K562 (cell line): ENCODE results near the gene ICAM2. TPM values are rescaled to one million over a fixed set of nuclear protein-coding genes. Genes with fewer than 3 reads are reported as not detected.

Experiments
- AFF4 ChIP-seq: sonication (generic); formaldehyde crosslinking; IDR thresholded peaks from 2 replicates; pipeline ENCODE4 v1.8.0; 2023; ENCODE audit warnings: mild to moderate bottlenecking, missing genetic modification reagents
- FOXA1 ChIP-seq: fragments of 450-650 bp; IDR thresholded peaks from 2 replicates; pipeline ENCODE4 v1.6.1; 2016; ENCODE audit warnings: mild to moderate bottlenecking, borderline replicate concordance
- HIVEP1 ChIP-seq: fragments of 250-450 bp; sonication (Bioruptor Pico); IDR thresholded peaks from 2 replicates; pipeline ENCODE4 v1.4.0; 2020; ENCODE audit warnings: mild to moderate bottlenecking
- PATZ1 ChIP-seq: fragments of 250-450 bp; sonication (Bioruptor Pico); IDR thresholded peaks from 2 replicates; pipeline ENCODE4 v1.5.0; 2020; ENCODE audit warnings: mild to moderate bottlenecking, borderline replicate concordance
- PBX2 ChIP-seq, 2 experiments: IDR thresholded peaks in 1 of 2; conservative IDR thresholded peaks in 1 of 2; 2 replicates each; pipeline ENCODE4 v1.6.1; 2016; ENCODE audit warnings: low read depth in 2 of 2, mild to moderate bottlenecking in 1 of 2, missing compliant biosample characterization in 1 of 2, missing genetic modification characterization in 1 of 2, moderate library complexity in 1 of 2
- POLR2G ChIP-seq: fragments of 200-400 bp; formaldehyde crosslinking; IDR thresholded peaks from 2 replicates; pipeline ENCODE4 v1.6.1; 2017; ENCODE audit warnings: low read depth, mild to moderate bottlenecking, antibody characterized with exemption, low read length, moderate library complexity
- RBM17 ChIP-seq: fragments of 200-400 bp; formaldehyde crosslinking; IDR thresholded peaks from 2 replicates; pipeline ENCODE4 v1.6.1; 2017; ENCODE audit warnings: low read depth, mild to moderate bottlenecking, low read length, borderline replicate concordance
- TCF7L2 ChIP-seq: fragments of 150-350 bp; IDR thresholded peaks from 2 replicates; pipeline ENCODE4 v1.6.1; 2016; ENCODE audit warnings: low read depth, mild to moderate bottlenecking, low read length, moderate library complexity
- polyA plus RNA-seq, 8 experiments: library from polyadenylated mRNA; depleted of rRNA in 4 of 8; stranded (reverse) in 5 of 8; unstranded in 3 of 8; fragments of >200 nt; fragmentation: Nextera tagmentation in 2 of 8; fragmentation: Illumina TruSeq in 1 of 8; extraction: Ambion mirVana in 2 of 8; extraction: Trizol in 1 of 8; gene quantifications; 2 replicates each; pipeline versions ENCODE4 v1.2.1 to v1.2.3, GENCODE V29; 2011 to 2014; ENCODE audit warnings: inconsistent platforms in 1 of 8, missing spikeins in 1 of 8
- total RNA-seq, 7 experiments: library from RNA; depleted of rRNA in 6 of 7; stranded (reverse); fragments of >200 nt in 6 of 7; fragmentation: Illumina TruSeq in 2 of 7; extraction: Trizol in 2 of 7; gene quantifications; 2 replicates each; pipeline versions ENCODE4 v1.2.1 to v1.2.3, GENCODE V29; 2011 to 2021; ENCODE audit warnings: low replicate concordance in 1 of 7

Gene ICAM2
- total and polyA plus RNA-seq, 9 of the 15 experiments (the other 6 are each of a cell fraction or from before 2014, with no cell fraction given) = 37.9 to 89.4 (median 60.6) TPM

- TF ChIP-seq AFF4 (CRISPR knock-in tag) (no peak), PBX2 (CRISPR knock-in tag; IDR thresholded peaks at IDR 0.05; ENCODE audit: low read depth) (no peak), PBX2 (tag; conservative IDR thresholded peaks at IDR 0.05; ENCODE audit: low read depth) (no peak), TCF7L2 (no peak), POLR2G (no peak), PATZ1 (CRISPR knock-in tag) (no peak), HIVEP1 (CRISPR knock-in tag) (no peak), RBM17 (no peak), FOXA1 (no peak)
These were observed 47.2 kb upstream of the ICAM2 start (continued) for GRCh38 chr17:64067657-64068056.
